ENCODE results near the gene JOSD2.
A peak's percentile ranks its signal among the peaks of the same experiment; 100 is the strongest.

The JOSD2 gene

DNA sequence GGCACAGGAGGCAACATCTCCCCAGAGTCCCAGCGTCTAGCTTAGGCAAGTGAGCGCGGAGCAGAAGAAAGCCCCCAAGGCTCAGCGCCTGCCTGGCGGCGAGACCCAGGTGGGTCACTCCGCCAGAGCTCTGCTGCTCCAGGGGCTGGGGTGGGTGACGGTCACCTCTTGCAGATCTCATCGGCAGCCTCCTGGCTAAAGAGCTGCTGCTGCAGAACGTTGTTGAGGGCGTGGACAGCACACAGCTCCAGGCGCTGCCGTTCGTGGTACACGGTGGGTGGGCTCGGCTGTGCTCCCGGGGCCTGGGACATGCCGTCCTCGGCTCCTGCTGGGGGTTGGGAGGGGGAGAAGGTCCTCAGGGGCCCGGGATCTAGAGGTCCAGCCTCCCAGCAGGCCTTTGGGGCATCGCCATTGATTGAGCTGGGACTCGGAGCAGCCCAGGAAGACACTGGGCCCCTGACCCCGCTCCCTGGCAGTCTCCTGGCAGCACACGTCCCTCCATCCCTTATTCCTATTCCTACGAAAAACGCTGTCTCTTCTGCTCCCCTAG is 795 bp downstream of the JOSD2 start:
- H3K36me3 ChIP-seq = peaks cover 7% of the 10 kb centered on the region
- peaks cover 6 to 9% of the 10 kb centered on the region in 2 experiments for H3K4me1 ChIP-seq (ENCODE audit: control insufficient read depth in 1 of 2, insufficient read depth in 1 of 2, low read depth in 1 of 2, low read length in 1 of 2)
- TF ChIP-seq, protein P1, sequence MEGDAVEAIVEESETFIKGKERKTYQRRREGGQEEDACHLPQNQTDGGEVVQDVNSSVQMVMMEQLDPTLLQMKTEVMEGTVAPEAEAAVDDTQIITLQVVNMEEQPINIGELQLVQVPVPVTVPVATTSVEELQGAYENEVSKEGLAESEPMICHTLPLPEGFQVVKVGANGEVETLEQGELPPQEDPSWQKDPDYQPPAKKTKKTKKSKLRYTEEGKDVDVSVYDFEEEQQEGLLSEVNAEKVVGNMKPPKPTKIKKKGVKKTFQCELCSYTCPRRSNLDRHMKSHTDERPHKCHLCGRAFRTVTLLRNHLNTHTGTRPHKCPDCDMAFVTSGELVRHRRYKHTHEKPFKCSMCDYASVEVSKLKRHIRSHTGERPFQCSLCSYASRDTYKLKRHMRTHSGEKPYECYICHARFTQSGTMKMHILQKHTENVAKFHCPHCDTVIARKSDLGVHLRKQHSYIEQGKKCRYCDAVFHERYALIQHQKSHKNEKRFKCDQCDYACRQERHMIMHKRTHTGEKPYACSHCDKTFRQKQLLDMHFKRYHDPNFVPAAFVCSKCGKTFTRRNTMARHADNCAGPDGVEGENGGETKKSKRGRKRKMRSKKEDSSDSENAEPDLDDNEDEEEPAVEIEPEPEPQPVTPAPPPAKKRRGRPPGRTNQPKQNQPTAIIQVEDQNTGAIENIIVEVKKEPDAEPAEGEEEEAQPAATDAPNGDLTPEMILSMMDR (IDR thresholded peaks at IDR 0.05) = no peak
- peak overlapping the region; percentile 71 to 81 for H3K4me3 ChIP-seq (ENCODE audit: low read depth in 1 of 2, low read length in 1 of 2)
- peaks cover 20% of the 10 kb centered on the region for H3K27me3 ChIP-seq
- H3K9me3 ChIP-seq = no peaks in the 10 kb centered on the region
- H3K27ac ChIP-seq = peak overlapping the region; percentile 81

DNA sequence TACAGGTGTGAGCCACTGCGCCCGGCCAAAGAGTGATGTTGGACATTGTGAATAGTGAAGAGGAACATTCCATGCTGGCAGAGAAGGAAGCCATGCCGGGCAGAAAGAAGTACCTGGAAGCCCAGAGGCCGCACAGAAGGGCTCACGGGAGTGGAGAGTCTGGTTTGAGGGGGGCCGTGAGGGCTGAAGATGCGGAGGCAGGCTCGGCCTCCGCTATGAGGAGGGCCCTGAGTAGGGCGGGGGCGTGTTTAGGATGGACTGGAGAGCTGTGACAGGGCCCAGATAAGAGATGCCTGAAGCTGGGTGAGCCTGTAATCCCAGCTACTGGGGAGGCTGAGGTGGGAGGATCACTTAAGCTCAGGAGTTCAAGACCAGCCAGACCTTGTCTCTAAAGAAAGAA is 1.6 kb downstream of the JOSD2 start:
- Histone ChIP-seq H3K4me3 (ENCODE audit: low read depth in 1 of 2, low read length in 1 of 2) (no peak overlapping the region), H3K4me1 (ENCODE audit: control insufficient read depth in 1 of 2, insufficient read depth in 1 of 2, low read depth in 1 of 2, low read length in 1 of 2) (peaks cover 6 to 9% of the 10 kb centered on the region in 2 experiments)
- TF ChIP-seq, protein P1 (IDR thresholded peaks at IDR 0.05) = no peak

DNA sequence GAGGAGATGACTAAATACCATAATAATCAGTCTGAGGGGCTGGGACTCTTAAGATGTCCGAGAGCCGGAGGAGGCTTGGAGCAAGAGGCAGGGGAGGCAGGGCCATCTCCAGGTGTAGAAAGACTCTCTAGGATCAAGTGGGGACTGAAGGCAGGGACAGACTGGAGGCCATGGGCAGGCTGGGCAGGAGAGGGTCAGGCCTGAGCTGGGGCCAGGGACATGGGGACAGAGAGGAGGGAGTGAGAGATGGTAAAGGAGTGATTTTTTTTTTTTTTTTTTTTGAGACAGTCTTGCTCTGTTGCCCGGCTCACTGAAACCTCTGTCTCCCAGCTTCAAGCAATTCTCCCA is 2.2 kb downstream of the JOSD2 start:
- no peak overlapping the region for H3K27ac ChIP-seq
- H3K4me3 ChIP-seq (ENCODE audit: low read depth in 1 of 2, low read length in 1 of 2) = no peak overlapping the region
- TF ChIP-seq, protein P1 (IDR thresholded peaks at IDR 0.05) = no peak
- no peaks in the 10 kb centered on the region for H3K9me3 ChIP-seq
- peaks cover 7% of the 10 kb centered on the region for H3K27me3 ChIP-seq
- peaks cover 7% of the 10 kb centered on the region for H3K36me3 ChIP-seq
- H3K4me1 ChIP-seq (ENCODE audit: control insufficient read depth in 1 of 2, insufficient read depth in 1 of 2, low read depth in 1 of 2, low read length in 1 of 2) = peaks cover 6 to 9% of the 10 kb centered on the region in 2 experiments

More for the DNA sequence above, 1.6 kb downstream of the JOSD2 start:
- Histone ChIP-seq H3K36me3 (peaks cover 7% of the 10 kb centered on the region), H3K27ac (no peak overlapping the region), H3K27me3 (peaks cover 12% of the 10 kb centered on the region), H3K9me3 (no peaks in the 10 kb centered on the region)

DNA sequence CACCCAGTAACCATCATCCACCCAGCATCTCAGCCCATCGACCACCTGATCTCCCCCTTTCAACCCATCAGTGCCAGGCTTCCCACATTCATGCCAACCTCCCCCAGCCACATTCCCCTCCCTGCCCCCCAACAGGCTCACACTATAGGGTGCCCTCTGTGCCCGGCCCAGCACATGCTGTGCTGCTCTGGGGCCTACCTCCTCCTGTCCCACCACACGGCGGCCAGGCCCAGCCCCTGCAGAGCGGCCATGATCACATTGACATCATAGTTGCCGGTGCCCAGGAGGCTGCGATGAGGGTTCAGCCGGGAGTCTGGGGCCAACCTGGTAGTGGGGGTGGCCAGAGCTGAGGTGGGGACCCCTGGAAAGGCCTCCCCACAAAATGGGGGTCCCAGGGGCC is 3.6 kb downstream of the JOSD2 start:
- Histone ChIP-seq H3K27me3 (no peaks in the 10 kb centered on the region), H3K4me3 (ENCODE audit: low read depth in 1 of 2, low read length in 1 of 2) (no peak overlapping the region), H3K27ac (no peak overlapping the region), H3K9me3 (no peaks in the 10 kb centered on the region), H3K4me1 (ENCODE audit: control insufficient read depth in 1 of 2, insufficient read depth in 1 of 2, low read depth in 1 of 2, low read length in 1 of 2) (peaks cover 6 to 9% of the 10 kb centered on the region in 2 experiments), H3K36me3 (peaks cover 7% of the 10 kb centered on the region)
- TF ChIP-seq, protein P1 (IDR thresholded peaks at IDR 0.05) = no peak

DNA sequence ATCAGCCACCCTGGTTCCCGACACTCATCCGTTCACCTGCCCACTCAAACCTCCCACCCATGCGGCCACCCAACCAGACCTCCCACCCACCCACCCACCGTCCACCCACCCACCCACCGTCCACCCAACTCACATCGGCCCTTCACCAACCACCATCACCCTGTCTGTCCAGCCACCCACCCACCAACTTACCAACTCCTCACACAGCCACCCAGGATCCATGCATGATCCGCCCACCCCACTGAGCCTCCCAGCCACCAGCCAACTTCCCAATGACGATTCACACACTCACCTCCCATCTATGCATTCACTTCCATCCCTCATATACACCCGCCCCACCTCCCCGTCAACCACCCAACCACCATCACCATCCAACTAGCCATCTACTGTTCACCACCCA is 4.3 kb downstream of the JOSD2 start:
- TF ChIP-seq, protein P1 (IDR thresholded peaks at IDR 0.05) = no peak
- H3K4me3 ChIP-seq (ENCODE audit: low read depth in 1 of 2, low read length in 1 of 2) = no peak overlapping the region
- no peak overlapping the region for H3K27ac ChIP-seq
- H3K4me1 ChIP-seq (ENCODE audit: control insufficient read depth in 1 of 2, insufficient read depth in 1 of 2, low read depth in 1 of 2, low read length in 1 of 2) = peaks cover 6 to 9% of the 10 kb centered on the region in 2 experiments
- H3K27me3 ChIP-seq = no peaks in the 10 kb centered on the region
- no peaks in the 10 kb centered on the region for H3K9me3 ChIP-seq
- H3K36me3 ChIP-seq = peaks cover 7% of the 10 kb centered on the region
